Prostate gland (tissue), 2 donors: ENCODE data around the gene CDKN2C.

ENCODE experiments used
- POLR2A ChIP-seq: fragments of 450-650 bp; IDR thresholded peaks from one replicate; pipeline ENCODE4 v1.6.1; 2016; ENCODE audit warnings: antibody characterized with exemption, mild to moderate bottlenecking
- TF ChIP-seq, protein P1 (sequence below), 4 experiments: fragments of 200-600 bp in 2 of 4; fragments of 450-650 bp in 2 of 4; sonication (generic) in 2 of 4; IDR thresholded peaks; 1 replicate in 3 of 4; 2 replicates in 1 of 4; pipeline ENCODE4 v1.5.1; 2016 to 2019; ENCODE audit warnings: antibody characterized with exemption in 4 of 4, mild to moderate bottlenecking in 2 of 4, moderate library complexity in 2 of 4

DNA sequence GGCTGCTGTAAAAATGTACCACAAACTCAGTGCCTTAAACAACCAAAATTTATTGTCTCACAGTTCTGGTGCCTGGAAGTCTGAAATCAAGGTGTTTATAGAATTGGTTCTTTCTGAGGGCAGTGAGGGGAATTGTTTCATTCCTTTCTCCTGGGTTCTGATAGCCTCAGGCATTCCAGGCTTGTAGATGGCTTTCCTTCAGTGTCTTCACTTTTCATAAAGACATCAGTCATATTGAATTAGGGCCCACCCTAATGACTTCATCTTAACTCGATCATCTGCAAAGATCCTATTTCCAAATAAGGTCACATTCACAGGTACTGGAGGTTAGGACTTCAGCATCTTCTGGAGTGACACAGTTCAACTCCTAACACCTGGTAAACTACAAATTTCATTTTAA lies 15.0 kb downstream of the CDKN2C start:
- no peak for TF ChIP-seq POLR2A
- TF ChIP-seq, protein P1, sequence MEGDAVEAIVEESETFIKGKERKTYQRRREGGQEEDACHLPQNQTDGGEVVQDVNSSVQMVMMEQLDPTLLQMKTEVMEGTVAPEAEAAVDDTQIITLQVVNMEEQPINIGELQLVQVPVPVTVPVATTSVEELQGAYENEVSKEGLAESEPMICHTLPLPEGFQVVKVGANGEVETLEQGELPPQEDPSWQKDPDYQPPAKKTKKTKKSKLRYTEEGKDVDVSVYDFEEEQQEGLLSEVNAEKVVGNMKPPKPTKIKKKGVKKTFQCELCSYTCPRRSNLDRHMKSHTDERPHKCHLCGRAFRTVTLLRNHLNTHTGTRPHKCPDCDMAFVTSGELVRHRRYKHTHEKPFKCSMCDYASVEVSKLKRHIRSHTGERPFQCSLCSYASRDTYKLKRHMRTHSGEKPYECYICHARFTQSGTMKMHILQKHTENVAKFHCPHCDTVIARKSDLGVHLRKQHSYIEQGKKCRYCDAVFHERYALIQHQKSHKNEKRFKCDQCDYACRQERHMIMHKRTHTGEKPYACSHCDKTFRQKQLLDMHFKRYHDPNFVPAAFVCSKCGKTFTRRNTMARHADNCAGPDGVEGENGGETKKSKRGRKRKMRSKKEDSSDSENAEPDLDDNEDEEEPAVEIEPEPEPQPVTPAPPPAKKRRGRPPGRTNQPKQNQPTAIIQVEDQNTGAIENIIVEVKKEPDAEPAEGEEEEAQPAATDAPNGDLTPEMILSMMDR (IDR thresholded peaks at IDR 0.05): no peak
